HepG2 (cell line): ENCODE measurements around the gene SLC15A5. TPM values are rescaled to one million over a fixed set of nuclear protein-coding genes. Genes with fewer than 3 reads are reported as not detected.

Experiments
- ATAC-seq: fragments of 200-7000 bp; cut with Tn5 transposase; 3 replicates; pipeline ENCODE4 v1.9.1; 2020; ENCODE audit warnings: mild to moderate bottlenecking, moderate library complexity
- BruUV-seq: library from RNA; stranded (reverse); fragments of 400-500 nt; replicated peaks from 2 replicates; lab custom pipeline; 2021; lab: Mats Ljungman, UMichigan
- CTCF ChIA-PET: fragments of 300-600 bp; formaldehyde crosslinking; extraction: SDS; loops from one replicate; lab custom pipeline; 2021; ENCODE audit warnings: low total read pairs, inconsistent platforms, low intra/inter-chr PET ratio; lab: Yijun Ruan, JAX
- POLR2A ChIA-PET: fragments of 350-600 bp; sonication (Branson Sonifier 250); formaldehyde crosslinking; loops from one replicate; lab custom pipeline; 2020; ENCODE audit warnings: antibody characterized with exemption, inconsistent platforms; lab: Yijun Ruan, JAX
- DNase-seq: peaks from one replicate; pipeline ENCODE4 v3.0.0-alpha.2; 2015; ENCODE audit warnings: low spot score
- FAIRE-seq: peaks from 3 replicates; lab custom pipeline; 2011; peaks lifted over from hg19 to GRCh38; lab: Jason Lieb, UNC
- H2AFZ ChIP-seq: one replicate; pipeline ENCODE4 v1.6.1; 2011; ENCODE audit warnings: low read length, inconsistent platforms
- H3K27ac ChIP-seq: fragments of 300-600 bp; 3 replicates; pipeline ENCODE4 v1.8.0; 2011; ENCODE audit warnings: mixed run types, mild to moderate bottlenecking, mixed read lengths, low read length, inconsistent platforms; ENCODE audit not compliant: insufficient read depth; ENCODE audit errors: extremely low read length
- H3K27me3 ChIP-seq, 2 experiments: fragments of 200-600 bp in 1 of 2; 2 replicates in 1 of 2; 3 replicates in 1 of 2; pipeline versions ENCODE4 v1.6.0 to v1.8.0; 2011; ENCODE audit warnings: low read length in 2 of 2, mild to moderate bottlenecking in 2 of 2, moderate library complexity in 2 of 2, inconsistent platforms in 1 of 2; ENCODE audit not compliant: insufficient read depth in 2 of 2, control insufficient read depth in 1 of 2
- H3K36me3 ChIP-seq, 2 experiments: fragments of 200-600 bp in 1 of 2; replicated peaks in 1 of 2; 2 replicates in 1 of 2; 3 replicates in 1 of 2; pipeline versions ENCODE4 v1.5.1 to v1.8.0; 2011; ENCODE audit warnings: low read length in 2 of 2, inconsistent platforms in 1 of 2; ENCODE audit not compliant: insufficient read depth in 2 of 2, control insufficient read depth in 1 of 2
- H3K4me1 ChIP-seq: 2 replicates; pipeline ENCODE4 v1.5.1; 2012; ENCODE audit warnings: low read length, inconsistent platforms; ENCODE audit not compliant: insufficient read depth
- H3K4me2 ChIP-seq: 2 replicates; pipeline ENCODE4 v1.6.0; 2011; ENCODE audit warnings: low read depth, low read length, inconsistent platforms
- H3K4me3 ChIP-seq, 3 experiments: fragments of 200-600 bp in 1 of 3; sonication (generic), shearing (Covaris generic) in 1 of 3; replicated peaks in 1 of 3; 2 replicates each; pipeline ENCODE4 v1.5.1; 2011 to 2016; ENCODE audit warnings: low read length in 3 of 3, inconsistent platforms in 2 of 3, low read depth in 2 of 3, mild to moderate bottlenecking in 2 of 3, control low read depth in 1 of 3, mixed read lengths in 1 of 3; ENCODE audit not compliant: insufficient read depth in 1 of 3
- H3K79me2 ChIP-seq: one replicate; pipeline ENCODE4 v1.6.1; 2011; ENCODE audit warnings: low read length, inconsistent platforms; ENCODE audit not compliant: insufficient read depth
- H3K9ac ChIP-seq: 2 replicates; pipeline ENCODE4 v1.6.0; 2011; ENCODE audit warnings: mild to moderate bottlenecking, low read depth, low read length, inconsistent platforms; ENCODE audit not compliant: insufficient read depth
- H3K9me3 ChIP-seq: 2 replicates; pipeline ENCODE4 v1.5.1; 2012; ENCODE audit warnings: mild to moderate bottlenecking, low read length
- H4K20me1 ChIP-seq: 2 replicates; pipeline ENCODE4 v1.6.0; 2011; ENCODE audit warnings: inconsistent platforms, mild to moderate bottlenecking, low read length, moderate library complexity; ENCODE audit not compliant: insufficient read depth
- ATF6 ChIP-seq: sonication (generic); formaldehyde crosslinking; conservative IDR thresholded peaks from 2 replicates; pipeline ENCODE4 v1.4.0; 2020; ENCODE audit warnings: missing genetic modification reagents
- HIVEP1 ChIP-seq: sonication (generic); formaldehyde crosslinking; IDR thresholded peaks from 2 replicates; pipeline ENCODE4 v1.4.0; 2020; ENCODE audit warnings: mild to moderate bottlenecking, missing genetic modification reagents
- HNF1B ChIP-seq: sonication (generic); formaldehyde crosslinking; IDR thresholded peaks from 2 replicates; pipeline ENCODE4 v1.5.1; 2020; ENCODE audit warnings: mild to moderate bottlenecking, moderate library complexity, missing genetic modification reagents
- HNRNPH1 ChIP-seq: fragments of 200-400 bp; formaldehyde crosslinking; optimal IDR thresholded peaks from 2 replicates; pipeline ENCODE3; 2017; ENCODE audit warnings: mild to moderate bottlenecking, low read depth, low read length
- ZNF280B ChIP-seq: sonication (generic); formaldehyde crosslinking; IDR thresholded peaks from 2 replicates; pipeline ENCODE4 v1.5.0; 2020; ENCODE audit warnings: missing genetic modification reagents, mild to moderate bottlenecking, borderline replicate concordance
- ZNF550 ChIP-seq: sonication (generic); formaldehyde crosslinking; IDR thresholded peaks from 2 replicates; pipeline ENCODE4 v1.4.0; 2020; ENCODE audit warnings: mild to moderate bottlenecking, missing genetic modification reagents, borderline replicate concordance
- ZNF589 ChIP-seq: sonication (generic); formaldehyde crosslinking; conservative IDR thresholded peaks from 2 replicates; pipeline ENCODE4 v1.8.0; 2022; ENCODE audit warnings: mild to moderate bottlenecking, moderate library complexity, missing genetic modification reagents
- ZNF605 ChIP-seq: sonication (generic); formaldehyde crosslinking; IDR thresholded peaks from 2 replicates; pipeline ENCODE4 v1.8.0; 2022; ENCODE audit warnings: mild to moderate bottlenecking, missing genetic modification reagents
- ZNF747 ChIP-seq: sonication (generic); formaldehyde crosslinking; IDR thresholded peaks from 2 replicates; pipeline ENCODE4 v1.8.1; 2023; ENCODE audit warnings: missing genetic modification reagents, mild to moderate bottlenecking, borderline replicate concordance
- WGBS: methylation state at CpG from one replicate; pipeline ENCODE4 v1.1.6; 2017; ENCODE audit warnings: low lambda C conversion rate; 5-methylcytosine and 5-hydroxymethylcytosine counted together
- in situ Hi-C: cut with HindIII; loops from 2 replicates; pipeline ENCODE4 v1.10.0; 2017; ENCODE audit warnings: low pct_unique_long_range_greater_than_20kb; ENCODE audit not compliant: extremely low pct_ligation_motif_present
- intact Hi-C: fragments of 100-400 bp; cut with micrococcal nuclease; formaldehyde crosslinking; loops from one replicate; pipeline ENCODE4 v1.10.0; 2022; ENCODE audit not compliant: unreplicated experiment
- polyA plus RNA-seq, 8 experiments: library from polyadenylated mRNA; depleted of rRNA in 3 of 8; stranded (reverse) in 7 of 8; unstranded in 1 of 8; fragments of >200 nt; fragmentation: Illumina TruSeq in 4 of 8; extraction: Trizol in 4 of 8; gene quantifications; 2 replicates each; pipeline versions ENCODE4 v1.2.1 to v1.2.3, GENCODE V29; 2011 to 2016; ENCODE audit warnings: low read depth in 4 of 8, missing spikeins in 1 of 8, mixed read lengths in 1 of 8; ENCODE audit not compliant: insufficient read depth in 1 of 8
- total RNA-seq, 5 experiments: library from RNA; depleted of rRNA; stranded (reverse); fragments of >200 nt; fragmentation: Illumina TruSeq; extraction: Trizol; gene quantifications; 2 replicates each; pipeline ENCODE4 v1.2.3, GENCODE V29; 2016; ENCODE audit warnings: low read depth in 1 of 5

The SLC15A5 gene
- total and polyA plus RNA-seq, 2 of the 13 experiments (the other 11 are each of a cell fraction or from before 2014, with no cell fraction given): not detected

GRCh38 chr12:16300122-16300521, 22.6 kb upstream of the SLC15A5 start:
- no peaks in the 10 kb centered on the region for H3K36me3 ChIP-seq
- BruUV-seq: no TSS peak
- CTCF ChIA-PET: no interaction called here
- no peak overlapping the region for H3K4me2 ChIP-seq
- no peaks in the 10 kb centered on the region; a peak in 1 of 5 replicates for H3K27me3 ChIP-seq
- DNase-seq (no peak), ATAC-seq (no peak), FAIRE-seq (no peak)
- in situ Hi-C loops: no loop called here
- H3K79me2 ChIP-seq: no peaks in the 10 kb centered on the region
- no peak overlapping the region for H3K9ac ChIP-seq
- WGBS: 10% methylated on average over 1 of the region's 1 CpG
- H4K20me1 ChIP-seq: no peaks in the 10 kb centered on the region
- no peak overlapping the region for H3K27ac ChIP-seq
- TF ChIP-seq HNF1B (CRISPR knock-in tag) (no peak), ZNF280B (CRISPR knock-in tag) (no peak), ZNF589 (CRISPR knock-in tag) (no peak), ZNF550 (CRISPR knock-in tag) (no peak), ZNF605 (no peak), ATF6 (no peak), HIVEP1 (CRISPR knock-in tag) (no peak), ZNF747 (CRISPR knock-in tag) (no peak), HNRNPH1 (no peak)
- no peaks in the 10 kb centered on the region for H3K4me1 ChIP-seq
- no peak overlapping the region for H3K4me3 ChIP-seq
- intact Hi-C loops: no loop called here
- no peak overlapping the region for H2AFZ ChIP-seq
- POLR2A ChIA-PET: no interaction called here
- H3K9me3 ChIP-seq: no peaks in the 10 kb centered on the region
